ENCODE data around the gene SEC62. TPM values are rescaled to one million over a fixed set of nuclear protein-coding genes. Genes with fewer than 3 reads are reported as not detected.

Gene SEC62
- total RNA-seq, 1 donor from 2014 or later, result 94.6 TPM

- H3K4me1 Mint-ChIP-seq (ENCODE audit: low read depth), result no peaks in the 10 kb centered on the region
- H3K4me3 Mint-ChIP-seq (ENCODE audit: low read depth), result no peak overlapping the region
- TF ChIP-seq, protein P1, sequence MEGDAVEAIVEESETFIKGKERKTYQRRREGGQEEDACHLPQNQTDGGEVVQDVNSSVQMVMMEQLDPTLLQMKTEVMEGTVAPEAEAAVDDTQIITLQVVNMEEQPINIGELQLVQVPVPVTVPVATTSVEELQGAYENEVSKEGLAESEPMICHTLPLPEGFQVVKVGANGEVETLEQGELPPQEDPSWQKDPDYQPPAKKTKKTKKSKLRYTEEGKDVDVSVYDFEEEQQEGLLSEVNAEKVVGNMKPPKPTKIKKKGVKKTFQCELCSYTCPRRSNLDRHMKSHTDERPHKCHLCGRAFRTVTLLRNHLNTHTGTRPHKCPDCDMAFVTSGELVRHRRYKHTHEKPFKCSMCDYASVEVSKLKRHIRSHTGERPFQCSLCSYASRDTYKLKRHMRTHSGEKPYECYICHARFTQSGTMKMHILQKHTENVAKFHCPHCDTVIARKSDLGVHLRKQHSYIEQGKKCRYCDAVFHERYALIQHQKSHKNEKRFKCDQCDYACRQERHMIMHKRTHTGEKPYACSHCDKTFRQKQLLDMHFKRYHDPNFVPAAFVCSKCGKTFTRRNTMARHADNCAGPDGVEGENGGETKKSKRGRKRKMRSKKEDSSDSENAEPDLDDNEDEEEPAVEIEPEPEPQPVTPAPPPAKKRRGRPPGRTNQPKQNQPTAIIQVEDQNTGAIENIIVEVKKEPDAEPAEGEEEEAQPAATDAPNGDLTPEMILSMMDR (IDR thresholded peaks at IDR 0.05; ENCODE audit: unreplicated experiment), result no peak
- H3K27me3 Mint-ChIP-seq, result peaks cover 20% of the 10 kb centered on the region
- H3K36me3 Mint-ChIP-seq (ENCODE audit: insufficient read depth), result no peaks in the 10 kb centered on the region
- no peaks in the 10 kb centered on the region for H3K9me3 Mint-ChIP-seq (ENCODE audit: low read depth)
- DNase-seq (ENCODE audit: low spot score, unreplicated experiment), result no peak
- no peak overlapping the region for H3K27ac Mint-ChIP-seq
Measured at GRCh38 chr3:169931747-169932520, 34.7 kb upstream of the SEC62 start.

- no peaks in the 10 kb centered on the region for H3K9me3 Mint-ChIP-seq (ENCODE audit: low read depth)
- no peak overlapping the region for H3K27ac Mint-ChIP-seq
- no peak for DNase-seq (ENCODE audit: low spot score, unreplicated experiment)
- TF ChIP-seq, protein P1 (IDR thresholded peaks at IDR 0.05; ENCODE audit: unreplicated experiment), result no peak
- no peak overlapping the region for H3K4me3 Mint-ChIP-seq (ENCODE audit: low read depth)
- no peaks in the 10 kb centered on the region for H3K36me3 Mint-ChIP-seq (ENCODE audit: insufficient read depth)
- no peaks in the 10 kb centered on the region for H3K4me1 Mint-ChIP-seq (ENCODE audit: low read depth)
- H3K27me3 Mint-ChIP-seq, result peaks cover 25% of the 10 kb centered on the region
Measured at GRCh38 chr3:169939320-169939719, 27.3 kb upstream of the SEC62 start.

- TF ChIP-seq, protein P1 (IDR thresholded peaks at IDR 0.05; ENCODE audit: unreplicated experiment), result no peak
- Mint-ChIP-seq H3K4me3 (ENCODE audit: low read depth) (no peak overlapping the region), H3K4me1 (ENCODE audit: low read depth) (no peaks in the 10 kb centered on the region), H3K9me3 (ENCODE audit: low read depth) (no peaks in the 10 kb centered on the region), H3K27me3 (peaks cover 22% of the 10 kb centered on the region), H3K36me3 (ENCODE audit: insufficient read depth) (no peaks in the 10 kb centered on the region), H3K27ac (no peak overlapping the region)
- no peak for DNase-seq (ENCODE audit: low spot score, unreplicated experiment)
Measured at GRCh38 chr3:169939751-169940150, 26.9 kb upstream of the SEC62 start.

DNA sequence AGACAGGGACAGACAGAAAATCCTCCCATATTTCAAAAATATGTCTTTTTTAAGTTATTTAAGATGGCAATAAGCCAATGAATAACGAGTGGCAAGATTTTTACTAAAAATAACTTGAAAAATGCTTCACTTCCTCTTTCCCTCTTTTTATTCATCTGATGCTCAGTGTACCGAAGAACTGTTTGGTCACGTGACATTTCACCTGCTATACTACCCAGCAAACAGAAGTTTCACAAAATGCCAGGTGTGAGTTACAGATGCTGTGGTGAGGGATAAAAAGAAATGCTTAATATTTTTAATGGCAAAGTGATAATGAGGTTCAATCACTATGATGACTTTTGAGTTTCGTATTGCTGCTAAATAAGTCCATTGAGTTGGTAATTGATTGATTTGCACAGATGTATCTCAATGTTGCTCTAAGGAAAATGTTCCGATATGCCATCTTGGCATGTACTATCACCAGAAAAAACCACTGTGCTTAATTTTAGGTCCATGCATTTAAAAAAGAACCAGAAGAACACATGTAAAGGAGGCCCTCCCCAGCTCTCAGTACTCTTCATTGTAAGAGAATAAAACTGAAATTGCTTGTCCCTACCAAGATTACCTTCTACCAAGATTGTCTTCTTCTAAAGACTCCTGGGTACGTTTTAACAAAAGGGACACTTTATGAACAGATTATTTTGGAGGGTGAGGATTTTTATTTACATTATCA is 26.0 kb upstream of the SEC62 start:
- H3K9me3 Mint-ChIP-seq (ENCODE audit: low read depth), result no peaks in the 10 kb centered on the region
- no peak overlapping the region for H3K4me3 Mint-ChIP-seq (ENCODE audit: low read depth)
- no peak overlapping the region for H3K27ac Mint-ChIP-seq
- peaks cover 16% of the 10 kb centered on the region for H3K27me3 Mint-ChIP-seq
- H3K36me3 Mint-ChIP-seq (ENCODE audit: insufficient read depth), result no peaks in the 10 kb centered on the region
- H3K4me1 Mint-ChIP-seq (ENCODE audit: low read depth), result no peaks in the 10 kb centered on the region
- DNase-seq (ENCODE audit: low spot score, unreplicated experiment), result no peak
- TF ChIP-seq, protein P1 (IDR thresholded peaks at IDR 0.05; ENCODE audit: unreplicated experiment), result no peak

- H3K27ac Mint-ChIP-seq, result no peak overlapping the region
- H3K4me3 Mint-ChIP-seq (ENCODE audit: low read depth), result no peak overlapping the region
- H3K9me3 Mint-ChIP-seq (ENCODE audit: low read depth), result no peaks in the 10 kb centered on the region
- peaks cover 6% of the 10 kb centered on the region for H3K27me3 Mint-ChIP-seq
- no peak for DNase-seq (ENCODE audit: low spot score, unreplicated experiment)
- TF ChIP-seq, protein P1 (IDR thresholded peaks at IDR 0.05; ENCODE audit: unreplicated experiment), result no peak
- H3K4me1 Mint-ChIP-seq (ENCODE audit: low read depth), result peaks cover 5% of the 10 kb centered on the region
- no peaks in the 10 kb centered on the region for H3K36me3 Mint-ChIP-seq (ENCODE audit: insufficient read depth)
Measured at GRCh38 chr3:169945313-169945712, 21.3 kb upstream of the SEC62 start.

Measured in progenitor cell of endocrine pancreas (in vitro differentiated cells).